ENCODE data around the gene PPP2R3B.

The PPP2R3B gene

DNA sequence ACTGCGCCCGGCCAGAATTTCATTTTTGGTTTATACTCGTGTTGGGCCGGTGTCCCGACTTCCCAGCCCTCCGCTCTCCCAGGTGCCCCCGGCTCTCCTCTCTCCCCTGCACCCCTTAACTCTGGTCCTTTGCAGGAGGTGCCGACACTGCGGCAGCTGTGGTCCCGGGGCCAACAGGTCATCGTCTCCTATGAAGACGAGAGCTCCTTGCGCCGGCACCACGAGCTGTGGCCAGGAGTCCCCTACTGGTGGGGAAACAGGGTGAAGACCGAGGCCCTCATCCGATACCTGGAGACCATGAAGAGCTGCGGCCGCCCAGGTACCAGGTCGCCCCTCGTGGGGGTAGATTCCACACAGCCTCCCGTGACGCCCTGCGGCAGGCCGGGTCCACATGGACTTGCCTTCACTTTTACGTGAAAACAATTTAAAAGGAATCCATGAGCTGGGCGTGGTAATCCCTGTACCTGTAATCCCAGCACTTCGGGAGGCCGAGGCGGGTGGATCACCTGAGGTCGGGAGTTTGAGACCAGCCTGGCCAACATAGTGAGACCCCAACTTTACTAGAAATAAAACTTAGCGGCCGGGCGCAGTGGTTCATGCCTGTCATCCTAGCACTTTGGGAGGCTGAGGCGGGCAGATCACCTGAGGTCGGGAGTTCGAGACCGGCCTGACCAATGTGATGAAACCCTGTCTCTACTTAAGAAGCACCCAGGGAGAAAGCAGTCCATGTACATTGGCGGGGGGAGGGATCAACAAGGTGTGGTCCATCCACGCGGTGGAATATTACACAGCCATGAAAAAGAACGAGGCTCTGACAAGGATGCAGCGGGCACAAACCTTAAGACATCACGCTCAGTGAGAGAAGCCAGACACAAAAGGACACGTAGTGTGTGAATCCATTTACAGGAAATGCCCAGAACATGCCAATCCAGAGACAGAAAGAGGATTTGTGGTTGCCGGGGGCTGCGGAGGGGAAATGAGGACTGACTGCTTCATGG is 93.5 kb downstream of the PPP2R3B start:
- DNase-seq, result peak; percentile 7

DNA sequence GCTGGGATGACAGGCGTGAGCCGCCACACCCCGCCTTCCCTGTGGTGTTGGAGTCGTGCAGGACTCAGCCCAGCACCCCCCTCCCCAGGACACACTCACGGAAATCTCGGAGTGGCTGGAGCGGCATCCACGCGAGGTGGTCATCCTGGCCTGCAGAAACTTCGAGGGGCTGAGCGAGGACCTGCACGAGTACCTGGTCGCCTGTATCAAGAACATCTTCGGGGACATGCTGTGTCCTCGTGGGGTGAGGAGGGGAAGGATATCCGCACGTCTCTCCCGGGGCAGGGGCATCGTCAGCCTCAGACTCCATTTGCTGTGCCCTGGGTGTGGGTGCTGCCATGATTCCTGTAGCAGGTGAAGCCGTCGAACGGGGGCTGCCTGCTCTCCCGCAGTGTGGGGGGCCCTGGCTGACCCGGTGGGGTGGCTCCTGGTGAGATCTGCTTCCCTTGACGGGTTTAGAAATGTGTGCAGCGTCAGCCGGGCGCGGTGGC is 95.3 kb downstream of the PPP2R3B start:
- DNase-seq, result peak; percentile 4

DNA sequence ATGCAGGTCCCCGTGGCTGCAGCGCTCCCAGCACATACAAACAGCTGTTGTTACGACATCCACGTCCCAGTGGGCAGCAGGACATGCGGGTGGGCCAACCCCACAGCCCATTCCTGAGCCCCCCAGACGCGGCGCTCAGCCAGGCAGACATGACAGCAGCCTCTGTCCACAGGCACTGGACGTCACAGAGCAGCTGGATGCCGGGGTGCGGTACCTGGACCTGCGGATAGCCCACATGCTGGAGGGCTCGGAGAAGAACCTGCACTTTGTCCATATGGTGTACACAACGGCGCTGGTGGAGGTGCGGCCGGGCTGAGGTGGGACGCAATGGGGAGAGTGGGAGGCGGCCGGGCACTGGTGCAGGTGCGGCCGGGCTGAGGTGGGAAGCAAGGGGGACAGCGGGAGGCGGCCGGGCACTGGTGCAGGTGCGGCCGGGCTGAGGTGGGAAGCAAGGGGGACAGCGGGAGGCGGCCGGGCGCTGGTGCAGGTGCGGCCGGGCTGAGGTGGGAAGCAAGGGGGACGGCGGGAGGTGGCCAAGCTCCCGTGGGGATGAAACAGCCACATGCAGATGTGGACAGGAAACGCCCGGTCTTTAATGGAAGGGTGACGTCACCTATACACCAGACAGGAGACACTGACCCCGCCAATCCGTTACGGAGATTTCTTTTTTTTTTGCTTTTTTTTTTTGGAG is 96.1 kb downstream of the PPP2R3B start:
- no peak for DNase-seq

DNA sequence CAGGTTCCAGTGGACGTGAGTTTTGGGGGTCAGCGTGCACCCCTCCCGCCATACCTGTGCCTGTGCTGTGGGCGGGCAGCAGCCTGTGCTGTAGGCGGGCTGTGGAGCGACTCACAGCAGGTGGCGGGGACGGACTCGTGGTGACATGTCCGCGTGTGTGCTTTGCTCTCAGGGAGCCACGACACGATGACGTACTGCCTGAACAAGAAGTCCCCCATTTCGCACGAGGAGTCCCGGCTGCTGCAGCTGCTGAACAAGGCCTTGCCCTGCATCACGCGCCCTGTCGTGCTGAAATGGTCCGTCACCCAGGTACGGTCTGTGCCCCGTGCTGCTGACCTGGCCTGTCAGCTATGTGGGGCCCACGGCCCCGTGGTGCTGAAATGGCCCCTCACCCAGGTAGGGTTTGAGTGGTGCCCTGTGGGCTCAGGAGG is 98.1 kb downstream of the PPP2R3B start:
- no peak for DNase-seq

DNA sequence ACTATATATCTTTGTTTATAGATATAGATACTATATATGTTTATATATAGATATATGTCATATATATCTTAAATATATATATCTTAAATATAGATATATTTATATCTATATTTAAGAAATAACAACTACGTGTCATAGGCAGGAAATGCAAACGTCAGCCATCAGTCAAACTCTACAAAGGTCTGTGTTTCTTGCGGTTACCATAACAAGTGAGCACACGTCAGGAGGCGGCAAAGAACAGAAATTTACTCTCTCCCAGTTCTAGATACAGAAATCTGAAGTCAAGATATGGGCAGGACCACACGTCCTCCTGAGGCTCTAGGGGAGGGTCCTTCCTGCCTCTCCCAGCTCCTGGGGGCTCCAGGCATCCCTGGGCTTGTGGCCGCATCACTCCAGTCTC is 99.0 kb downstream of the PPP2R3B start:
- DNase-seq, result no peak

DNA sequence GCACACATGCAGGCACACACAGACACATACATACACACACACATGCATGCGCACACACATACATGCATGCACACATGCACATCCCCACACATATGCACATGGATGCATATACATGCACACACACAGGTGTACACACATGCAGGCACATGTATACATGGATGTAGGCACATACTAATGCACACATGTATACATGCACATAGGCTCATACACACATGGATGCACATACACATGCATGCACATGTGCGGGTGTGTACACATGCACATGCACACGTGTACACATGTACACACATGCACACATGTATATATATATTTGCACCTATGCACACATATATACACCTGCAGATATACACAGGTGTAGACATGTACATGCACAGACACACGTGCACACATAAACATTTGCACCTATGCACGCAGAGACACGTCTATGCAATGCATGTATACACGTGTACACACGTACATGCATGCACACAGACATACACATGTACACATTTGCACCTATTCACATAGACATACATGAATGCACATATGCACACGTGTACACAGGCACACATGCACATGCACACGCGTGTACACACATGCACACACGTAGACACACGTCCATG is 101.5 kb downstream of the PPP2R3B start:
- no peak for DNase-seq

Data from activated naive CD4-positive, alpha-beta T cell treated with anti-CD3 and anti-CD28 coated beads, Interleukin-2, amount 50 U/mL, for 16 hours (primary cell).